H1 (cell line): ENCODE data around the gene TP53BP2.

Experiments used
- BCL11A ChIP-seq, 2 experiments: IDR thresholded peaks; one replicate each; pipeline ENCODE4 v1.6.1; 2011; ENCODE audit warnings: low read depth in 2 of 2, low read length in 2 of 2, mild to moderate bottlenecking in 2 of 2
- BRCA1 ChIP-seq: IDR thresholded peaks from 2 replicates; pipeline ENCODE4 v1.6.1; 2012; ENCODE audit warnings: low read depth, low read length, improper control_type of control experiment
- CREB1 ChIP-seq: IDR thresholded peaks from 2 replicates; pipeline ENCODE4 v1.6.1; 2012; ENCODE audit warnings: inconsistent platforms
- EP300 ChIP-seq, 2 experiments: IDR thresholded peaks; 1 replicate in 1 of 2; 2 replicates in 1 of 2; pipeline ENCODE4 v1.6.1; 2011 to 2012; ENCODE audit warnings: low read depth in 2 of 2, low read length in 2 of 2, mild to moderate bottlenecking in 2 of 2, borderline replicate concordance in 1 of 2, inconsistent platforms in 1 of 2, moderate library complexity in 1 of 2
- EZH2 ChIP-seq: fragments of 200-600 bp; sonication (generic); IDR thresholded peaks from 2 replicates; pipeline ENCODE4 v1.7.1; 2012; ENCODE audit warnings: low read depth, mild to moderate bottlenecking, moderate library complexity, low read length, inconsistent platforms; ENCODE audit not compliant: severe bottlenecking
- KDM5A ChIP-seq: fragments of 200-600 bp; IDR thresholded peaks from 2 replicates; pipeline ENCODE4 v1.7.1; 2012; ENCODE audit warnings: mild to moderate bottlenecking, low read length, inconsistent platforms, mixed read lengths
- NRF1 ChIP-seq: IDR thresholded peaks from 2 replicates; pipeline ENCODE4 v1.6.1; 2011; ENCODE audit warnings: mild to moderate bottlenecking, low read depth, low read length, improper control_type of control experiment
- POLR2A ChIP-seq, 2 experiments: IDR thresholded peaks; 1 replicate in 1 of 2; 2 replicates in 1 of 2; pipeline ENCODE4 v1.6.1; 2011; ENCODE audit warnings: low read depth in 2 of 2, low read length in 2 of 2, mild to moderate bottlenecking in 2 of 2; ENCODE audit errors: control extremely low read depth in 1 of 2
- SRF ChIP-seq: IDR thresholded peaks from 2 replicates; pipeline ENCODE4 v1.6.1; 2011; ENCODE audit warnings: mild to moderate bottlenecking, low read depth, low read length, moderate library complexity
- TF ChIP-seq, protein P1 (sequence below), 3 experiments: IDR thresholded peaks; 1 replicate in 2 of 3; 2 replicates in 1 of 3; pipeline versions ENCODE4 v1.5.1 to v1.6.1; 2011; ENCODE audit warnings: low read length in 3 of 3, mild to moderate bottlenecking in 3 of 3, inconsistent platforms in 2 of 3, low read depth in 1 of 3, moderate library complexity in 1 of 3; ENCODE audit not compliant: insufficient read depth in 1 of 3; ENCODE audit errors: control extremely low read depth in 1 of 3
- TF ChIP-seq, protein P2 (sequence below): IDR thresholded peaks from 2 replicates; pipeline ENCODE4 v1.6.1; 2012; ENCODE audit warnings: inconsistent platforms
- TF ChIP-seq, protein P3 (sequence below): IDR thresholded peaks from 2 replicates; pipeline ENCODE4 v1.6.1; 2011; ENCODE audit warnings: low read length, improper control_type of control experiment
- TF ChIP-seq, protein P4 (sequence below): IDR thresholded peaks from 2 replicates; pipeline ENCODE4 v1.6.1; 2011; ENCODE audit warnings: low read depth, mild to moderate bottlenecking, low read length; ENCODE audit not compliant: insufficient read depth

DNA sequence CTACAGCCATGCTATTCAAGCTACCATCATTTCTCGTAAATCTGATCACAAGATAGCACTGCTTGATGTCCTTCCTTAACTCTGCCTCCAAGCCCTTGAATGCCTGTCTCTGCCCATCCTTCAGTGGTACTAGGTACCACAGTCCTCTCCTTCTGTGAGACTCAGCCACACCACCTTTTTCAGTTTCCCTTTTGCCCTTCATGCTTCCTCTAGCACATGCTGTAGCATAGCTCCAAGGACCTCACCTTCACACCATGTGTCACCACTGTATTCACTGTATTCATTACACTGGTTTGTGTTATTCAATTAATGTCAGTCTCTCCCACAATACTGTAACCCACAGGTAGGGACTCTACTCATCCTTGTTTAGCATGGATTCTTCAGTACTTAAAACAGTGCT lies 8.0 kb upstream of the TP53BP2 start:
- no peak for TF ChIP-seq KDM5A
- TF ChIP-seq, protein P1, sequence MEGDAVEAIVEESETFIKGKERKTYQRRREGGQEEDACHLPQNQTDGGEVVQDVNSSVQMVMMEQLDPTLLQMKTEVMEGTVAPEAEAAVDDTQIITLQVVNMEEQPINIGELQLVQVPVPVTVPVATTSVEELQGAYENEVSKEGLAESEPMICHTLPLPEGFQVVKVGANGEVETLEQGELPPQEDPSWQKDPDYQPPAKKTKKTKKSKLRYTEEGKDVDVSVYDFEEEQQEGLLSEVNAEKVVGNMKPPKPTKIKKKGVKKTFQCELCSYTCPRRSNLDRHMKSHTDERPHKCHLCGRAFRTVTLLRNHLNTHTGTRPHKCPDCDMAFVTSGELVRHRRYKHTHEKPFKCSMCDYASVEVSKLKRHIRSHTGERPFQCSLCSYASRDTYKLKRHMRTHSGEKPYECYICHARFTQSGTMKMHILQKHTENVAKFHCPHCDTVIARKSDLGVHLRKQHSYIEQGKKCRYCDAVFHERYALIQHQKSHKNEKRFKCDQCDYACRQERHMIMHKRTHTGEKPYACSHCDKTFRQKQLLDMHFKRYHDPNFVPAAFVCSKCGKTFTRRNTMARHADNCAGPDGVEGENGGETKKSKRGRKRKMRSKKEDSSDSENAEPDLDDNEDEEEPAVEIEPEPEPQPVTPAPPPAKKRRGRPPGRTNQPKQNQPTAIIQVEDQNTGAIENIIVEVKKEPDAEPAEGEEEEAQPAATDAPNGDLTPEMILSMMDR (IDR thresholded peaks at IDR 0.05; ENCODE audit: control extremely low read depth in 1 of 3, insufficient read depth in 1 of 3, low read depth in 1 of 3, low read length in 3 of 3) = no peak
- no peak for TF ChIP-seq SRF
- no peak for TF ChIP-seq BCL11A (IDR thresholded peaks at IDR 0.05; ENCODE audit: low read depth in 2 of 2, low read length in 2 of 2)
- TF ChIP-seq, protein P2, sequence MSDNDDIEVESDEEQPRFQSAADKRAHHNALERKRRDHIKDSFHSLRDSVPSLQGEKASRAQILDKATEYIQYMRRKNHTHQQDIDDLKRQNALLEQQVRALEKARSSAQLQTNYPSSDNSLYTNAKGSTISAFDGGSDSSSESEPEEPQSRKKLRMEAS = no peak
- no peak for TF ChIP-seq EP300 (IDR thresholded peaks at IDR 0.05; ENCODE audit: borderline replicate concordance in 1 of 2, low read depth in 2 of 2, low read length in 2 of 2)
- TF ChIP-seq EZH2 = no peak
- no peak for TF ChIP-seq POLR2A (IDR thresholded peaks at IDR 0.05; ENCODE audit: control extremely low read depth in 1 of 2, low read depth in 2 of 2, low read length in 2 of 2)
- no peak for TF ChIP-seq BRCA1
- no peak for TF ChIP-seq CREB1
- TF ChIP-seq, protein P3, sequence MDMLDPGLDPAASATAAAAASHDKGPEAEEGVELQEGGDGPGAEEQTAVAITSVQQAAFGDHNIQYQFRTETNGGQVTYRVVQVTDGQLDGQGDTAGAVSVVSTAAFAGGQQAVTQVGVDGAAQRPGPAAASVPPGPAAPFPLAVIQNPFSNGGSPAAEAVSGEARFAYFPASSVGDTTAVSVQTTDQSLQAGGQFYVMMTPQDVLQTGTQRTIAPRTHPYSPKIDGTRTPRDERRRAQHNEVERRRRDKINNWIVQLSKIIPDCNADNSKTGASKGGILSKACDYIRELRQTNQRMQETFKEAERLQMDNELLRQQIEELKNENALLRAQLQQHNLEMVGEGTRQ = no peak
- no peak for TF ChIP-seq NRF1
- TF ChIP-seq, protein P4, sequence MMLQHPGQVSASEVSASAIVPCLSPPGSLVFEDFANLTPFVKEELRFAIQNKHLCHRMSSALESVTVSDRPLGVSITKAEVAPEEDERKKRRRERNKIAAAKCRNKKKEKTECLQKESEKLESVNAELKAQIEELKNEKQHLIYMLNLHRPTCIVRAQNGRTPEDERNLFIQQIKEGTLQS = no peak
